Measurements from ENCODE around the gene ABLIM1. TPM values are rescaled to one million over a fixed set of nuclear protein-coding genes. Genes with fewer than 3 reads are reported as not detected.

Gene ABLIM1
- polyA plus RNA-seq, 3 donors = 0.33 to 0.91 (median 0.57) TPM

- Mint-ChIP-seq H3K27ac (no peak overlapping the region), H3K36me3 (no peaks in the 10 kb centered on the region), H3K4me3 (no peak overlapping the region), H3K27me3 (ENCODE audit: low read depth in 3 of 3) (peaks cover 0 to 2% (median 1%) of the 10 kb centered on the region in 3 donors), H3K4me1 (peaks cover 18% of the 10 kb centered on the region), H3K9me3 (no peaks in the 10 kb centered on the region)
- peaks cover 0 to 6% of the 10 kb centered on the region in 2 donors for H3K4me1 ChIP-seq (ENCODE audit: control insufficient read depth in 1 of 2, insufficient read depth in 2 of 2, low read length in 2 of 2)
- H3K27me3 ChIP-seq (ENCODE audit: control insufficient read depth in 2 of 2, insufficient read depth in 2 of 2, low read length in 2 of 2) = no peaks in the 10 kb centered on the region
- WGBS (ENCODE audit: insufficient coverage) = no CpG with 5 or more reads among the region's 10 CpGs
- intact Hi-C loops (cut with micrococcal nuclease) = no loop called here
- no peaks in the 10 kb centered on the region for H3K79me2 ChIP-seq (ENCODE audit: insufficient read depth, low read length)
- H3K9me3 ChIP-seq (replicated peaks in 1 of 2; ENCODE audit: control insufficient read depth in 1 of 2, insufficient read depth in 1 of 2, low read length in 2 of 2) = no peaks in the 10 kb centered on the region
- H3K4me2 ChIP-seq (replicated peaks; ENCODE audit: extremely low read depth, low read length, poor library complexity, severe bottlenecking) = no peak overlapping the region
- H2AFZ ChIP-seq (ENCODE audit: insufficient read depth, low read depth, low read length, poor library complexity, severe bottlenecking) = no peak overlapping the region
- DNase-seq = no peak
- no peak overlapping the region for H3K4me3 ChIP-seq (replicated peaks in 1 of 3; ENCODE audit: low read depth in 2 of 3, low read length in 3 of 3)
- TF ChIP-seq CTCF (IDR thresholded peaks at IDR 0.05) = no peak
- H3K36me3 ChIP-seq (replicated peaks in 1 of 2; ENCODE audit: control insufficient read depth in 1 of 2, insufficient read depth in 2 of 2, low read length in 2 of 2) = no peaks in the 10 kb centered on the region
- no peaks in the 10 kb centered on the region for H4K20me1 ChIP-seq (ENCODE audit: insufficient read depth, low read length)
- no peak overlapping the region for H3K27ac ChIP-seq (ENCODE audit: low read depth in 1 of 2, low read length in 2 of 2)
- H3K9ac ChIP-seq (ENCODE audit: insufficient read depth, low read length, poor library complexity, severe bottlenecking) = no peak overlapping the region
Measured at GRCh38 chr10:114683162-114683561, 25.1 kb upstream of the ABLIM1 start.

GRCh38 chr10:114682532-114682931, 24.5 kb upstream of the ABLIM1 start:
- Histone ChIP-seq H3K4me1 (ENCODE audit: control insufficient read depth in 1 of 2, insufficient read depth in 2 of 2, low read length in 2 of 2) (peaks cover 0 to 6% of the 10 kb centered on the region in 2 donors), H3K9ac (ENCODE audit: insufficient read depth, low read length, poor library complexity, severe bottlenecking) (no peak overlapping the region), H3K4me2 (replicated peaks; ENCODE audit: extremely low read depth, low read length, poor library complexity, severe bottlenecking) (no peak overlapping the region), H2AFZ (ENCODE audit: insufficient read depth, low read depth, low read length, poor library complexity, severe bottlenecking) (no peak overlapping the region), H3K27me3 (ENCODE audit: control insufficient read depth in 2 of 2, insufficient read depth in 2 of 2, low read length in 2 of 2) (no peaks in the 10 kb centered on the region), H3K79me2 (ENCODE audit: insufficient read depth, low read length) (no peaks in the 10 kb centered on the region), H4K20me1 (ENCODE audit: insufficient read depth, low read length) (no peaks in the 10 kb centered on the region), H3K9me3 (replicated peaks in 1 of 2; ENCODE audit: control insufficient read depth in 1 of 2, insufficient read depth in 1 of 2, low read length in 2 of 2) (no peaks in the 10 kb centered on the region), H3K36me3 (replicated peaks in 1 of 2; ENCODE audit: control insufficient read depth in 1 of 2, insufficient read depth in 2 of 2, low read length in 2 of 2) (no peaks in the 10 kb centered on the region), H3K27ac (ENCODE audit: low read depth in 1 of 2, low read length in 2 of 2) (no peak overlapping the region), H3K4me3 (replicated peaks in 1 of 3; ENCODE audit: low read depth in 2 of 3, low read length in 3 of 3) (no peak overlapping the region)
- Mint-ChIP-seq H3K27me3 (ENCODE audit: low read depth in 3 of 3) (peaks cover 0 to 2% (median 1%) of the 10 kb centered on the region in 3 donors), H3K9me3 (no peaks in the 10 kb centered on the region), H3K4me3 (no peak overlapping the region), H3K4me1 (peaks cover 18% of the 10 kb centered on the region), H3K36me3 (no peaks in the 10 kb centered on the region), H3K27ac (no peak overlapping the region)
- 33% methylated on average over 1 of the region's 4 CpGs for WGBS (ENCODE audit: insufficient coverage)
- intact Hi-C loops (cut with micrococcal nuclease) = no loop called here
- no peak for DNase-seq
- TF ChIP-seq CTCF (IDR thresholded peaks at IDR 0.05) = no peak

Measured in CD14-positive monocyte (primary cell).